AG04449 (cell line): ENCODE data around the gene KRTAP2-3.
"Not testable (repeated sequence)": the region's sequence is repeated elsewhere in the genome, so short reads cannot be mapped to it uniquely, and the experiment has no call there.

ENCODE experiments used
- CTCF ChIA-PET: fragments of 350-600 bp; formaldehyde crosslinking; extraction: SDS; loops from one replicate; lab custom pipeline; 2021; ENCODE audit warnings: antibody characterized with exemption; lab: Yijun Ruan, JAX
- POLR2A ChIA-PET: fragments of 400-600, 350-600 bp; formaldehyde crosslinking; extraction: SDS; loops from one replicate; lab custom pipeline; 2020; ENCODE audit warnings: antibody characterized with exemption, inconsistent platforms; lab: Yijun Ruan, JAX
- DNase-seq: peaks from one replicate; pipeline ENCODE4 v3.0.0-alpha.2; 2010; ENCODE audit warnings: low read depth, low spot score
- H3K4me3 ChIP-seq: 2 replicates; pipeline ENCODE4 v1.5.1; 2011; ENCODE audit warnings: low read depth, mild to moderate bottlenecking, control low read depth, low read length
- CTCF ChIP-seq: IDR thresholded peaks from one replicate; pipeline ENCODE4 v1.5.1; 2011; ENCODE audit warnings: mild to moderate bottlenecking, moderate library complexity, low read length, control low read depth, inconsistent platforms; ENCODE audit not compliant: insufficient read depth; ENCODE audit errors: missing control alignments

Gene KRTAP2-3

GRCh38 chr17:41037853-41038350 lies 22.0 kb downstream of the KRTAP2-3 start:
- ChIA-PET CTCF (interaction anchor here (0.9 to 2.1 kb wide), 5 partner anchors 8 to 511 kb away, joined by 3 to 10 read pairs (median 3); partner anchors contain the start of gene KRTAP1-4), POLR2A (no interaction called here)
- H3K4me3 ChIP-seq, result no peak overlapping the region
- DNase-seq, result no peak
- no peak for TF ChIP-seq CTCF

- DNase-seq, H3K4me3 ChIP-seq, CTCF ChIA-PET, POLR2A ChIA-PET: not testable (repeated sequence)
These were observed 25.5 kb downstream of the KRTAP2-3 start, which contains the start of gene KRTAP1-3 for GRCh38 chr17:41034346-41034935. Gene KRTAP1-3, minus strand, starts transcription at chr17:41034874. Its CDS starts 53 bp downstream, at chr17:41034821.

- ChIA-PET CTCF (interaction anchor here (1.1 to 2.1 kb wide), 6 partner anchors 9 to 519 kb away, joined by 4 to 10 read pairs (median 4); no protein-coding TSS in a partner anchor), POLR2A (no interaction called here)
- DNase-seq, result no peak
- no peak within 1 kb of the TSS for H3K4me3 ChIP-seq
- no peak for TF ChIP-seq CTCF
These were observed 30.2 kb downstream of the KRTAP2-3 start, which contains the start of gene KRTAP1-4 for GRCh38 chr17:41029633-41030245. Gene KRTAP1-4, minus strand, starts transcription at chr17:41030195. Its CDS starts 117 bp downstream, at chr17:41030078.

GRCh38 chr17:41026715-41027471 lies 33.0 kb downstream of the KRTAP2-3 start, which contains the start of gene KRTAP1-5:
Gene KRTAP1-5, minus strand, starts transcription at chr17:41027208. Its CDS starts 53 bp downstream, at chr17:41027155.
- CTCF ChIA-PET, result interaction anchor here (0.7 to 1.7 kb wide), 5 partner anchors 9 to 522 kb away, joined by 3 to 4 read pairs (median 3); no protein-coding TSS in a partner anchor

GRCh38 chr17:41024697-41025096 lies 35.2 kb downstream of the KRTAP2-3 start:
- ChIA-PET CTCF (interaction anchor here (0.9 to 1.5 kb wide), 4 partner anchors 9 to 524 kb away, joined by 3 to 6 read pairs (median 3); no protein-coding TSS in a partner anchor), POLR2A (no interaction called here)
- peak; percentile 51 for DNase-seq
- TF ChIP-seq CTCF, result no peak
- no peak overlapping the region for H3K4me3 ChIP-seq

More at GRCh38 chr17:41026715-41027471, 33.0 kb downstream of the KRTAP2-3 start, which contains the start of gene KRTAP1-5:
- POLR2A ChIA-PET, result interaction anchor here (1.1 to 1.5 kb wide), 2 partner anchors 10 to 469 kb away, joined by 3 read pairs; no protein-coding TSS in a partner anchor
- no peak for TF ChIP-seq CTCF
- peak within 1 kb of the TSS; percentile 7; the same call in 1 of the 2 replicates for H3K4me3 ChIP-seq
- DNase-seq, result peak; percentile 77

GRCh38 chr17:41020336-41020735 lies 39.6 kb downstream of the KRTAP2-3 start:
- TF ChIP-seq CTCF, result no peak
- H3K4me3 ChIP-seq, result no peak overlapping the region
- DNase-seq, result no peak
- ChIA-PET CTCF (interaction anchor here (0.8 to 1.5 kb wide), 4 partner anchors 9 to 528 kb away, joined by 3 to 5 read pairs (median 4); no protein-coding TSS in a partner anchor), POLR2A (no interaction called here)
